GM12892 (cell line): ENCODE results near the gene POU2F1.

Experiments
- DNase-seq: peaks from one replicate; pipeline ENCODE4 v3.0.0; 2011; ENCODE audit not compliant: insufficient read length
- FAIRE-seq: peaks from 2 replicates; lab custom pipeline; 2011; peaks lifted over from hg19 to GRCh38; lab: Jason Lieb, UNC
- POLR2A ChIP-seq: IDR thresholded peaks from 2 replicates; pipeline ENCODE4 v1.6.1; 2011; ENCODE audit warnings: low read depth, low read length, control low read depth
- POLR2AphosphoS5 ChIP-seq: IDR thresholded peaks from 2 replicates; pipeline ENCODE4 v1.6.1; 2011; ENCODE audit warnings: low read depth, low read length, control low read depth
- TAF1 ChIP-seq: IDR thresholded peaks from 2 replicates; pipeline ENCODE4 v1.6.1; 2011; ENCODE audit warnings: low read depth, mild to moderate bottlenecking, control low read depth, low read length, borderline replicate concordance

The POU2F1 gene

DNA sequence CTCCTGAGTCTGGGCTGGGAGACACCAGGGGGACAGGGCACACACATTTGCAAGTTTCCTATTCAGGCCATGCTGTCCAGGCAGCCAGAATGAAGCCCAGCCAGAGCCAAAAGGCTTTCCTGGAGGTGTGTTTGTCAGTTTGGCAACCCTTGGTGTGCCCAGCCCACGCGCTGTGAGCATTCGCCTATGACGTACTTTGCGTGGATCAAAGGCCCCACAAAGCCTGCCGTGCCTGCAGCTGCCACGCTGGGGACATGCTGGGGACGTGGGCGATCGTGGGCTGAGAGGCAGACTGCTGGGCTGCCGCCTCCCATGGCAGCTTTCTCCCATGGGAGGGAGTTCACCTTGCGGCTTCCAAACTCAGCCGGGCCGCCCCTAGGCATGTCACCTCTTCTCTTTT, 240.2 kb downstream of the POU2F1 start:
- no peak for TF ChIP-seq TAF1
- TF ChIP-seq POLR2A: no peak
- no peak for TF ChIP-seq POLR2AphosphoS5
- FAIRE-seq (no peak), DNase-seq (no peak)

DNA sequence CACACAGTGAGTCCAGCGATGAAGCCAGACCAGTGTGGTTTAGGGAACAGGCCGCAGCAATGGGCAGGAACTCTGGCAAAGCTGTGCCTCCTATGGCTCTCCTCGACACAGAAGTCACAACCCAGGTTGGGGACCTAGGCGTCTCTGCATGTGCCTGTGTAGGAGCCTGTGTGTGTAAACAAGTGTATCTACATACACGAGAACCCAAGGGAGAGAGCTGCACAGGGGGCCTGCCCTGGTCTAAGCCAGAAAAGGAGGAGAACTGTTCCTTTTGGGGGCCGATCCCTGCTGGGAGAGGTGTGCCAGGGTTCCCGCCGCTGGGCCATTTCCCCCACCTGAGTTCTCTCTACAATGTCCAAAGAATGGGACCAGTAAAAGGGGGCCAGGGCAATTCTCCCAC, 241.7 kb downstream of the POU2F1 start:
- FAIRE-seq (no peak), DNase-seq (no peak)
- no peak for TF ChIP-seq POLR2AphosphoS5
- TF ChIP-seq POLR2A: no peak
- TF ChIP-seq TAF1: no peak

DNA sequence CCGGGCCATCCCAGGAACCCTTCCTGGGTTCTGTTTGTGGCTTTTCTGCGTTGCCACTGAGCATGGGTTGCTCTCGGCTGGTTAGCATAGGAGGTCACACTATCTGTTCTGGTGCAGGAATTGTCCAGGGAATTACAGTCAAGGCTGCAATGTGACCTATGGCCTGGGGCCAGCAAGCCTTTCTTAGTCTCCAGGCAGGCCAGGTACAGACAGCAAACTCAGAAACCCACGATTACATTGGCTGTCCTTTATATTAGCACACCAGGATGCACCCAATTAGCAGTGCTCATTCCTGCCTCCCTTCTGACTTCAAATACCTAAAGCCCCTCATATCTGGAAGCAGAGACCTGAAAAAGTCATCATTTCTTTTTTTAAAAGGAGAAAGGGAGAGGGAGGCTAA, 242.4 kb downstream of the POU2F1 start:
- TF ChIP-seq TAF1 (no peak), POLR2AphosphoS5 (no peak), POLR2A (no peak)
- no peak for FAIRE-seq
- no peak for DNase-seq

DNA sequence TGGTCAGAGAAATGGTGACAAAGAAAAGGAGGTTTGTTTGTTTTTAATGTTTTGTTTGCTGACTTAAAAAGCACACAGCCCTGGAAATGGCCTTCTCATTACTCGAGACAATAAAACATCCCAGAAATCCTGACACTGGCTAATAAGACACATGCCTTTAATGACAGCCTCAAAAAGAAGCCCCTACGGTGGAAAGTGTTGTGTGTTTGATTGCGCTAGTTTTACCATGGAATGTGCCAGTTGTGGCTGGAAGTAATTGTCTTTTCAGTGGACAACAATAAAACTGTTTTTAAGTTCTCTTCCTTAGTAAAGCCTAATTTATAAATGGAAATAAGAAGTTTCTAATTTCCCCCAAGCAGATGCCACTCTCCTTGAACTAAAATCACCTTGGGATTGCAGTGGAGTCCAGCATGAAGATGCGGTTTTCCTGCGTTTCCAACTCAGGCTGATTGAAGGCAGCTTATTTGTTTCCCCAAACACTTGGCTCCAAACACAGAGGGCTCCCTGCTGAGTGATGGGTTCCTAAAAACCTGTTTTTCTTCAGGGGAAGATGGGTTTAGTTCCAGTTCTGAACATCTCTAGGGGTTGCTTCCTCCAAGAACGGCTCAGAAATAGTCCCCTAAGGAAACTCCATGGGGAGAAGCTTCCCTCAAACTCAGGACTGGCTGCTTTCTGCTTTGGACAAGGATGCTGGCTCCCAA, 243.3 kb downstream of the POU2F1 start:
- DNase-seq (no peak), FAIRE-seq (no peak)
- TF ChIP-seq TAF1 (no peak), POLR2AphosphoS5 (no peak), POLR2A (no peak)

DNA sequence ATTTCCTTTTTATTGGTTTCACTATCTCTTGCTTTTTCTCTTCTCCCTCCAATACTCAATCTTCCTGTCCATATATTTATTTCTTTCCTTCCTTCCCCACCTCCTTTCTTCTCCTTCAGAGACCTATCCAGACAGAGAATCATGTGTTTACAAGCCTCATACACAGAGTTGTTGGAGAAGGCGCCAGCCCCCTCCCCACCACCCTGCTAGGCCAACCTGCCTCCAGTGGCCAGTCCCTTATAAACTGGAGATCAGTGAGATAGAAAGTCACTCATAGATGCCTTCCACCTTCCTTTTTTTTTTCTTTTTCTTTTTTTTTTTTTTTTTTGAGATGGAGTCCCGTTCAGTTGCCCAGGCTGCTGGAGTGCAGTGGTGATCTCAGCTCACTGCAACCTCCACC, 244.3 kb downstream of the POU2F1 start:
- no peak for FAIRE-seq

DNA sequence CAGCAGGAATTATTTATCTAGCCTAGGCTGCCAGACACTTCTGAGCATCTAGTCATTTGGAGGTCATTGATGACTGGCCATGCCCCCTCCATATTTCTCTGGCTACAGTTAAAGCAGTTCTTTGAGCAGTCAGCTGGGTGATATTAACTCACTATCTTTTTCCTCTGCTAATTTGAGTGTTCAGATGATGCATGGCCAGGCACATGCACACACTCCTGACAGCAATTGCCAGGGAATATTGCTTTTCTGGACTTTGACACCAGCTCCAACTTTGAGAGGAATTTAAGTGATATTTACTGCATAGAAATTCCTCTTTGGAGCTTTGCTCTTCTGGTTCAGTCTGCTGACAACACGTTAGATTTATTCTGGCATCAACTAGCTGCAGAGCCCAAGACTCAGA, 245.1 kb downstream of the POU2F1 start:
- DNase-seq (no peak), FAIRE-seq (no peak)
- TF ChIP-seq POLR2AphosphoS5: no peak
- no peak for TF ChIP-seq TAF1
- no peak for TF ChIP-seq POLR2A

More for the DNA sequence above, 244.3 kb downstream of the POU2F1 start:
- no peak for DNase-seq
- TF ChIP-seq TAF1 (no peak), POLR2AphosphoS5 (no peak), POLR2A (no peak)

DNA sequence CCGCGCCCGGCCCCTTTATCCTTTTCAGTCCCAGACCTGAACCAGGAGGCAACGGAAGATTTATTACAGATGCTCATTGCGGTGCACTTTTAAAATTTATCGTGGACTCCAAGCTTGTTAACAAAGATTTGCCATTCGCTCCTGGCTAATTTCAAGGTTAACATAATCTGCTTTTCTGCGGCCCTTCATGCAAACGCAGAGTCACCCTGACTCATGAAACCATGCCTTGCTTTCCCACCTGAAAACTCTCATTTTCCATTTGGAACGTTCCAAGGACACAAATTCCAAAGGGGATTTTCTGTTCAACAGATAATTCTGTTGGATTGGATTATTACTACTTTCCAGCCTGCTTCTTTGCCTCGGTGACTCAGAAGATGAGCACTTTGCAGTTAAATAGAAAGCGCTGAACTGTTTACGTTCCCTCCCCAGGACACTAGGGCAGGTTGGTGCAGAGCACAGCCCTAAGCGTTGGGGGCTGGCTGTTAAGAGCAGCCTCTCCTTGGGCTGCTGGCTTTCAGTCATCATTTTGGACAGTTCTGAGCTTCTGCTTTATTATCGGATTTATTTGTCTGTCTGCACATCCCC, 246.5 kb downstream of the POU2F1 start:
- FAIRE-seq: no peak
- TF ChIP-seq POLR2AphosphoS5: no peak
- no peak for TF ChIP-seq POLR2A
- TF ChIP-seq TAF1: no peak
- DNase-seq: no peak

DNA sequence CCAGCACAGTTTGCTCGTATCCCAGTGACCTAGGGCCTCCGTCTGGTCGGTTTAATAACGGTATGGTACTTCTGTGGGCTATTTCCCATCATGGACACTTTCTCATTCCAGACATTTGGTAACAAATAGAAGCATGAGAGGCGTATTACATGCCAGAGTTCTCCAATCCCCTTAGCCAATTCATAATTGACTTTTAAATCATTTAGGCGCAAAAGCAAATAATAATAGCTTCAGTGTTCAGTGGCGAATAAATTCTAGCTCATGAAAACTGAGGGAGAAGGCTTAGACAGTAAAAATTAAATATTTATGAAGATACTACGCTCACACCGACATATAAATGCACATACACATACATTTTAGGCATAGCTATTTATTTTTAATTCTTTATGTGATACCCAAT, 247.1 kb downstream of the POU2F1 start:
- no peak for FAIRE-seq
- TF ChIP-seq POLR2AphosphoS5 (no peak), POLR2A (no peak), TAF1 (no peak)
- DNase-seq: no peak

DNA sequence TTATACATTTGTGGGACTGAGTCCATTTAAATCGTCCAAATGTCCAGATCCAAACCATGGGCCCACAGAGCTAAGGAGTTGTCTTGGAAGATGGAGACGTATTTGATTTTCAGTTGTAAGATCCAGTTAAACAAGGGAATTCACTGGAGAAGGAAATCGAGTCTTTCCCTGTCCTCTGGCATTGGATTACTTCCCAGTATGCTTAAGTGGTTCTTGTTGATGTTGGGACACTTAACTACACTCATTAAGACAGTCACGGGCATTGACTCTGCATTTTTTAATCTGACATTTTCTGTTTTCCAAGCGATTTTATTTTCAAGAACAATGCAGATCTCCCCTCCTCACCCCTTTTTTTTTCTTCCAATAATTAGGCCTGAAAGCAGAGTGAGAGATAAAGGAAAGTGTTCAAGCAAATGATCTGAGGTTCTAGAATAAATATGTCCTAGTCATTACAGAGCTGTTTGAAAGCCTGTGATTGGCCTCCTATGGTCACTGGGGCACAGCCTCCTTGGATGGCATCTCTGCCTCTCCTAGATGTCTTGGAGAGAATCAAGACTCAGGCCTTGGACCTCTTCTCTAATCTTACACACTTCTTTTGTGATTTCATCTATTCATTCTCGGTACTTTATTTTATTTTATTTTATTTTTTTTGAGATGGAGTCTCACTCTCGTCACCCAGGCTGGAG, 248.7 kb downstream of the POU2F1 start:
- FAIRE-seq (no peak), DNase-seq (no peak)
- no peak for TF ChIP-seq TAF1
- TF ChIP-seq POLR2AphosphoS5: no peak
- TF ChIP-seq POLR2A: no peak

DNA sequence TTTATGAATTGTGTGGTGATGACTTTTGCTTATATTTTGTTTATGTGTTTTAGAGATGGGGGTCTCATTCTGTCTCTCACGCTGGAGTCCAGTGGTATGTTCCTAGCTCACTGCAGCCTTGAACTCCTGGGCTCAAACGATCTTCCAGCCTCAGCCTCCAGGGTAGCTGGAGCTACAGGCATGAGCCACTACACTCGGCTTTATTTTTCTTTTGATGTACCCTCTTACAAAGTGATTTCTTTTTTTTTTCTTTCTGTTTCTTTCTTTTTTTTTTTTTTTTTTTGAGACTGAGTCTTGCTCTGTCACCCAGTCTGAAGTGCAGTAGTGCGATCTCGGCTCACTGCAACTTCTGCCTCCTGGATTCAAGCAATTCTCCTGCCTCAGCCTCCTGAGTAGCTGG, 250.9 kb downstream of the POU2F1 start:
- TF ChIP-seq TAF1 (no peak), POLR2A (no peak), POLR2AphosphoS5 (no peak)
- DNase-seq (no peak), FAIRE-seq (no peak)

DNA sequence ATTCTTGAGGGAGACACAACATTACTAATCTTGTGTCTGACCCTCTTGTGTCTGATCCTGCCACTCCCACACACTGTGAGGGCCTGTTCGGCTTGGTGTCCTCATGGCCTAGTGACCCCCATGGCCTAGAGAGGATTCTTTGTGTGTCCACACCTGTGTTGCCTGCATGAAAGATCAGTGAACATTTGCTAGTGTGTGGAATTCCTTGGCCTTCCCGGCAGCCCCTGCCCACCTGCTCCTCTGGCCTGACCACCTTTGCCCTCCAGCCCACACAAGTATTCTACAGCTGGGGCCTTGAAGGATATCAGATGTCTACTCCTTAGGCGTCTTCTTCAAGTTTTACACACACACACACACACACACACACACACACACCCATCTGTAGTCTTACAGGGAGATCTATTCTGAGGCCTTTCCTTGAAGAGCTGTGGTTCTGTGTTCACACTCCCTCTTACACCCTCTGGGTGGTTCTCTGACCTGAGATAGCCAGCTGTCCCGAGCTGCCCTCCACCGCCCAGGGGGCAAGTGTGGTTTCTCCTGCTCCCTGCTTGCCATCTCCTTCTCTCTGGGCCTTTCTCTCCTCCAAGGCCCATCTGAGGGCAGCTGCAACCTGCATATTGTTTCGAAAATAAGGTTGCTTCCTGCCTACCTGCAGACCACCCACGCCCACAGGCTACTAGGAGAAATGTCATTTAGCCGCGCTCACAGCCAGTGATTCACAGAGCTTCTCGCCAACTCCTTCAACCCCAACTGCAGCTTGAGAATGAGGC, 252.3 kb downstream of the POU2F1 start:
- DNase-seq: no peak
- no peak for FAIRE-seq
- TF ChIP-seq TAF1 (no peak), POLR2AphosphoS5 (no peak), POLR2A (no peak)

DNA sequence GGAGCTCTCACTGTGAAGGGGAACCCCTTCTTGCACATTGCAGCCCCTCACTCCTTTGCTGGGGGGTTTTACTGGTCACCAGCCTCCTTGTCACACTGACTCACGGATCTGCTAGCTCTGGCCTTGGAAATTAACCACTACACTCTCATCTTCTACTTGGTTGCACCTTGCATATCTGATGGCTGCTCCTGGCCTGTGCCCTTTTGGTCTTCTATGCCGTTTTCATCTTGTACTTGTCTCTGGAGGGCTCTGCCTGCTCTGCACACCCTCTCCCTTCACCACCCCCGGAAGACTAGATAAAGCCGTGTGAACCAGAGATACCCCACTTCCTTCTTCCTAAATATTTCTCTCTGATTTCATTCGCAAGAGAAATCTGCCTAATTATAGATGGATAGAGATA, 253.1 kb downstream of the POU2F1 start:
- no peak for FAIRE-seq
- TF ChIP-seq TAF1 (no peak), POLR2AphosphoS5 (no peak), POLR2A (no peak)

More for the DNA sequence above, 253.1 kb downstream of the POU2F1 start:
- DNase-seq: no peak
